Hepatocyte (in vitro differentiated cells): ENCODE measurements around the gene ETFB.

Experiments
- CTCF ChIP-seq: fragments of 200-600 bp; sonication (generic); IDR thresholded peaks from 2 replicates; pipeline ENCODE4 v1.5.1; 2016; ENCODE audit warnings: antibody characterized with exemption, mild to moderate bottlenecking; ENCODE audit not compliant: poor library complexity
- EZH2 ChIP-seq: fragments of 200-600 bp; sonication (generic); IDR thresholded peaks from 2 replicates; pipeline ENCODE4 v1.6.1; 2016; ENCODE audit warnings: antibody characterized with exemption, mild to moderate bottlenecking, borderline replicate concordance

DNA sequence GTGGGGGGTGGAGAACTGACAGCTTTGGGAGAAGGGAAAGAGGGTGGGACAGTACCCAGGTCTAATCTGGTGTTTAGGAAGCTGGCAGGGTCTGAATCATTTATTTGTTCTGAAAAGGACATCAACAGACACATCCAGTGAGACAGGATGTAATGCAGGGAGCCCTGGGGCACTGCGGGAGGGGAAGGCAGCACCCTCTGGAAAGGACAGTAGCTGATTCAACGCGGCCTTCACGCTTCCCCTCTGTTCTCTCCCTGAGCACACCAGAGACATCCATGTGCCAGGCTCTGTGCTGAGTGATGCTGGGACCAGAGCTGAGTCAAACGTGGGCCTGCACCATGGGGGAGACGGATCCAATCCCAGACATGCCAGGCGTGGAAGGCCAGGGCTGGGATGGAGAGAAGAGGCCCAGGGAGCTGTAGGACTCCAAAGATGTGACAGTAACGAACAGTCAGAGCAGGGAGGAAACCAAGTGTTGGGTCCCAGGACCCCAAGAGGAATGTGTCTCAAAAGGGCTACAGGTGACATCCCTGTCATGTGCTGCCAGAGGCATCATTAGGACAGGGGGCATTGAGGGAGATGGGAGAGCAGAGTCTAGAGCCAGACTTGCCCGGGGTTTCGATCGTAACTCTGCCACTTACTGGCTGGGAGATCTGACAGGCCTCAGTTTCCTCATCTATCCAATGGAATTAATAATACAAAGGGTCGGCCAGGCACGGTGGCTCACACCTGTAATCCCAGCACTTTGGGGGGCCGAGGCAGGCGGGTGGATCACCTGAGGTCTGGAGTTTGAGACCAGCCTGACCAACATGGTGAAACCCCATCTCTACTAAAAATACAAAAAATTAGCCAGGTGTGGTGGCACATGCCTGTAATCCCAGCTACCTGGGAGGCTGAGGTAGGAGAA is 1.7 kb downstream of the ETFB start:
- TF ChIP-seq EZH2 (no peak), CTCF (no peak)
